ENCODE results near the gene TMEM190.

The TMEM190 gene

DNA sequence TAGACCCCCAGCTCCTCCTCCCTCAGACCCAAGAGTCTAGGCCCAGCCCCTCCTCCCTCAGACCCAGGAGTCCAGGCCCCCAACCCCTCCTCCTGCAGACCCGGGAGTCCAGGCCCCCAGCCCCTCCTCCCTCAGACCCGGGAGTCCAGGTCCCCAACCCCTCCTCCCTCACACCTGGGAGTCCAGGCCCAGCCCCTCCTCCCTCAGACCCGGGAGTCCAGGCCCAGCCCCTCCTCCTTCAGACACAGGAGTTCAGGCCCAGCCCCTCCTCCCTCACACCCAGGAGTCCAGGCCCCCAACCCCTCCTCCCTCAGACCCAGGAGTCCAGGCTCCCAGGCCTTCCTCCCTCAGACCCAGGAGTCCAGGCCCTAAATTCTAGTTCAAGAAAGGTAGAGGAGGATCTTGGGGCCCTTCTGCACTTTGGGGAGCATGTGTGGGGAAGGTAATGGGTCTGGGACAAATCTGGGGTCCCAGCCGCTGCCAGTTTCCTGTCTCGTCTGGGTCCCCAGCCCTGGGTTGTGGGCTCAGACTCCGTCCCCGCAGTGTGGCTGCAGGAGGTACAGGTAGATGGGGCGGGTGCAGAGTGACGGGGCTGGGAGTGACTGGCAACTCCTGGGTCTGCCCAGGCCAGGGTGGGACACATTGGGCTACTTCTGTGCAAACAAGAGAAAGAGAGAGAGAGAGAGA is 3.2 kb upstream of the TMEM190 start:
- Histone ChIP-seq H3K27ac (ENCODE audit: low read length) (no peak overlapping the region), H3K9me3 (ENCODE audit: control insufficient read depth in 2 of 2, low read length in 2 of 2) (no peaks in the 10 kb centered on the region), H3K4me1 (ENCODE audit: control insufficient read depth, insufficient read depth, low read length) (peaks cover 8% of the 10 kb centered on the region), H3K27me3 (ENCODE audit: control insufficient read depth in 1 of 2, insufficient read depth in 2 of 2, low read length in 2 of 2) (peaks cover 49 to 71% of the 10 kb centered on the region in 2 donors), H3K36me3 (ENCODE audit: control insufficient read depth in 2 of 2, insufficient read depth in 2 of 2, low read length in 2 of 2) (no peaks in the 10 kb centered on the region), H3K9ac (ENCODE audit: low read length in 2 of 2) (no peak overlapping the region), H3K4me3 (ENCODE audit: low read length in 2 of 2) (no peak overlapping the region)

DNA sequence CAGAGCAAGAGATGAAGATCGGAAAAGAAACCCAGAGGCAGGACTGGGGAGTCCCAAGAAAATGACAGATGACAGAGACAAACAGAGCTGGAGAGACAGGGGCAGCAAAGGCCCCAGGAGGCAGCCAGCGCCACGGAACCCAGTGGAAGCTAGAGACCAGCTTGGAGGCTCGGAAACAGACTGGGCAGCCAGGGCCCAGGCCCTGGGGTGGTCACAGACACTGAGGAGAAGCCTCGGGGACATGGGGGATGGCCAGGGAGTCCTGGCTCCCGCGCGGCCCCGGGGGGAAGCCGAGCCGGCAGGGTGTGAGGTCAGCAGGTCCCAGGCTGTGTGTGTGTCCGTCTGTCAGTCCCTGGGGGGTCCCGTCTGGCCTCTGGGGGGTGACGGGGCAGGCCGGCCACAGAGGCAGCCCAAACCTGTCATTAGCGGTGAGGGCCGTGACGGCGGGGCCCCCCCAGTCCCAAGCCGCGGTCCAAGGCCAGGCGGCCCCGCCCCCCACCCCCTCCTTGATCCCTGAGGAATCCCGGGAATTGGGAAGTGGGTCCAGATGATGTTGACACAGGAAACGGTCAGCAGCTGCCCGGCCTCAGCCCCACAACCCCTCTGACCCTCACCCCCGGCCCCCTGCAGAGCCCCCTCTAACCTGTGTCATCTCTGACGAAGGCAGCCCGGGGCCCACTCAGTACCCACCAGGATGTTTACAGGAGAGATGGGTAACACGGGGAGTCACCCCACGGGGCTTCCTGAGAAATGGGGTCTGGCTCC is 2.5 kb upstream of the TMEM190 start:
- Histone ChIP-seq H3K9ac (ENCODE audit: low read length in 2 of 2) (no peak overlapping the region), H3K4me1 (ENCODE audit: control insufficient read depth, insufficient read depth, low read length) (peaks cover 5% of the 10 kb centered on the region), H3K27ac (ENCODE audit: low read length) (no peak overlapping the region), H3K9me3 (ENCODE audit: control insufficient read depth in 2 of 2, low read length in 2 of 2) (no peaks in the 10 kb centered on the region), H3K4me3 (ENCODE audit: low read length in 2 of 2) (no peak overlapping the region), H3K27me3 (ENCODE audit: control insufficient read depth in 1 of 2, insufficient read depth in 2 of 2, low read length in 2 of 2) (peaks cover 43 to 64% of the 10 kb centered on the region in 2 donors), H3K36me3 (ENCODE audit: control insufficient read depth in 2 of 2, insufficient read depth in 2 of 2, low read length in 2 of 2) (no peaks in the 10 kb centered on the region)

DNA sequence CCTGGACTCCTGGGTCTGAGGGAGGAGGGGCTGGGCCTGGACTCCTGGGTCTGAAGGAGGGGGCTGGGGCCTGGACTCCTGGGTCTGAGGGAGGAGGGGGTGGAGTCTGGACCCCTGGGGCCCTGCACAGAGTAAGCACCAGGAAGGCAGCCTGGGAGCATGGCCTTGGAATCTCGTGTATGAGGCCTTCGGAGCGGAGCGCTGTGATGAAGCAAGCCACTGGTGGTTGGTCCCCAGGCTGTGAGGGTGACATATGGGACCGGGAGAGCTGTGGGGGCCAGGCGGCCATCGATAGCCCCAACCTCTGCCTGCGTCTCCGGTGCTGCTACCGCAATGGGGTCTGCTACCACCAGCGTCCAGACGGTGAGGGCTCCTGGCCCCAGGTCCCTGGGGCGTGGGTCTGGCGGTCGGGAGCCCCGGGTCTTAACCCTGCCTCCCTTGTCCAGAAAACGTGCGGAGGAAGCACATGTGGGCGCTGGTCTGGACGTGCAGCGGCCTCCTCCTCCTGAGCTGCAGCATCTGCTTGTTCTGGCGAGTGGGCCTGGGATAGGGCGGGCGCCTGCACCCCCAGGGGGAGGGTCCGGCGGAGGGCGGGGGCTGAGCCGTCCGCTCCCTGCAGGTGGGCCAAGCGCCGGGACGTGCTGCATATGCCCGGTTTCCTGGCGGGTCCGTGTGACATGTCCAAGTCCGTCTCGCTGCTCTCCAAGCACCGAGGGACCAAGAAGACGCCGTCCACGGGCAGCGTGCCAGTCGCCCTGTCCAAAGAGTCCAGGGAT is 918 bp downstream of the TMEM190 start:
- Histone ChIP-seq H3K36me3 (ENCODE audit: control insufficient read depth in 2 of 2, insufficient read depth in 2 of 2, low read length in 2 of 2) (no peaks in the 10 kb centered on the region), H3K4me3 (ENCODE audit: low read length in 2 of 2) (no peak overlapping the region), H3K9me3 (ENCODE audit: control insufficient read depth in 2 of 2, low read length in 2 of 2) (no peaks in the 10 kb centered on the region), H3K27me3 (ENCODE audit: control insufficient read depth in 1 of 2, insufficient read depth in 2 of 2, low read length in 2 of 2) (peaks cover 23 to 40% of the 10 kb centered on the region in 2 donors), H3K9ac (ENCODE audit: low read length in 2 of 2) (no peak overlapping the region), H3K4me1 (ENCODE audit: control insufficient read depth, insufficient read depth, low read length) (no peaks in the 10 kb centered on the region), H3K27ac (ENCODE audit: low read length) (no peak overlapping the region)

DNA sequence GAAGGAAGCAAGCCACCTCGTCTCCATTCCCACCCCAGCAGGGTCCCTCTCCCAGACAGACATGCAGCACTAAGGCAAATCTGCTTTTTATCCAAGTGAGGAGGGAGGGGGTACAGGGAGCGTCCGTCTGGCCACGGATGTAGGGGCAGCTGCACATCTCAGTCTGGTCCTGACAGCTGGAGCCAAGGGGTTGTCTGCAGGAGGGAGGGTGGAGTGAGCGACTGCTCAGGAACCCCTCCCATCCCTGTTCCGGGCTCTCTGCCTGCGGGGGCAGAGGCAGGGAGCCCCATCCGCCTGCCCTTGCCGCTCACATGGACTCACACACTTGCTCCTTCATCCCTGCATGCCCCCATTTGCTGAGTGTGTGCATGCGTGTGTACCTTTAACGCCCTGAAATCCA is 2.5 kb downstream of the TMEM190 start:
- Histone ChIP-seq H3K9ac (ENCODE audit: low read length in 2 of 2) (no peak overlapping the region), H3K27ac (ENCODE audit: low read length) (no peak overlapping the region), H3K4me1 (ENCODE audit: control insufficient read depth, insufficient read depth, low read length) (peaks cover 13% of the 10 kb centered on the region), H3K9me3 (ENCODE audit: control insufficient read depth in 2 of 2, low read length in 2 of 2) (no peaks in the 10 kb centered on the region), H3K4me3 (ENCODE audit: low read length in 2 of 2) (no peak overlapping the region), H3K27me3 (ENCODE audit: control insufficient read depth in 1 of 2, insufficient read depth in 2 of 2, low read length in 2 of 2) (peaks cover 17 to 29% of the 10 kb centered on the region in 2 donors), H3K36me3 (ENCODE audit: control insufficient read depth in 2 of 2, insufficient read depth in 2 of 2, low read length in 2 of 2) (no peaks in the 10 kb centered on the region)

DNA sequence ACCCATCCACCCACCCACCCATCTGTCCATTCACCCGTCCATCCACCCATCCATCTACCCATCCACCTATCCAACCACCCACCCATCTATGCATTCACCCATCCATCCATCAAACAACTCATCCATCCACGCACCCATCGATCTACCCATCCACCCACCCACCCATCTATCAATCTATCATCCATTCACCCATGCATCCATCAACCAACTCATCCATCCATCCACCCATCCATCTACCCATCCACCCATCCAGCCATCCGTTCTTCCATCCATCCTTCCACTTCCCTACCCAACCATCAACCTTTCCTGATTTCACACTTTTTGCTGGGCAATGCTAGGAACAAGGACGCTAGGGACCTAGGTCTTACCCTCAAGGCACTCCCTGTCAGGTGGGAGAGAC is 5.4 kb downstream of the TMEM190 start:
- Histone ChIP-seq H3K36me3 (ENCODE audit: control insufficient read depth in 2 of 2, insufficient read depth in 2 of 2, low read length in 2 of 2) (peaks cover 0 to 2% of the 10 kb centered on the region in 2 donors), H3K4me1 (ENCODE audit: control insufficient read depth, insufficient read depth, low read length) (peaks cover 32% of the 10 kb centered on the region), H3K27me3 (ENCODE audit: control insufficient read depth in 1 of 2, insufficient read depth in 2 of 2, low read length in 2 of 2) (peaks cover 4 to 5% of the 10 kb centered on the region in 2 donors), H3K9me3 (ENCODE audit: control insufficient read depth in 2 of 2, low read length in 2 of 2) (no peaks in the 10 kb centered on the region), H3K4me3 (ENCODE audit: low read length in 2 of 2) (no peak overlapping the region), H3K9ac (ENCODE audit: low read length in 2 of 2) (no peak overlapping the region), H3K27ac (ENCODE audit: low read length) (no peak overlapping the region)

DNA sequence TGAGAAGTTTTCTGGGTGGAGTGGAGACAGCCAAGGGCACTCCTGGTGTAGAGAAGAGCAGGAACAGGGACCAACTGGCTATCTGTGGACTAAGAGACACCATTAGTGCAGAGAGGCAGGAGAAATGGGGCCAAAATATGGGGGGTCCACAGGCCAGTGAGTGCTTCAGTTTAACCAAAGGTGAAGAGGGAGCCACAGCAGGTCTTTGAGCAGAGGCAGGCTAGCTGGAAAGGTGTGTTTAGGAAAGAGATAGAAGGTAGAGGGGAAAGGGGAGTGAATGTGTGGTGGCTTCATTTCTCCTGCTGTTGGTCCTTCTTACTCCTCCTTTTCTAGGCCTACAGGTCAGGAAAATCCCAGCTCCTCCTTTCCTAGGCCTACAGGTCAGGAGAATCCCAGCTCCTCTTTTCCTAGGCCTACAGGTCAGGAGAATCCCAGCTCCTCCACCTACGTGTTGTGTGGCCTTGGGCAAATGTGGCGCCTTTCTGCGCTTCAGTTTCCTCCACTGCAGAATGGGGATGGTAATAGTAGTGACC is 6.0 kb downstream of the TMEM190 start:
- peaks cover under 1 to 4% of the 10 kb centered on the region in 2 donors for H3K27me3 ChIP-seq (ENCODE audit: control insufficient read depth in 1 of 2, insufficient read depth in 2 of 2, low read length in 2 of 2)
- no peak overlapping the region for H3K27ac ChIP-seq (ENCODE audit: low read length)
- H3K36me3 ChIP-seq (ENCODE audit: control insufficient read depth in 2 of 2, insufficient read depth in 2 of 2, low read length in 2 of 2), result peaks cover 4 to 7% of the 10 kb centered on the region in 2 donors
- no peak overlapping the region for H3K9ac ChIP-seq (ENCODE audit: low read length in 2 of 2)
- H3K4me3 ChIP-seq (ENCODE audit: low read length in 2 of 2), result no peak overlapping the region
- H3K4me1 ChIP-seq (ENCODE audit: control insufficient read depth, insufficient read depth, low read length), result peaks cover 38% of the 10 kb centered on the region
- no peaks in the 10 kb centered on the region for H3K9me3 ChIP-seq (ENCODE audit: control insufficient read depth in 2 of 2, low read length in 2 of 2)

DNA sequence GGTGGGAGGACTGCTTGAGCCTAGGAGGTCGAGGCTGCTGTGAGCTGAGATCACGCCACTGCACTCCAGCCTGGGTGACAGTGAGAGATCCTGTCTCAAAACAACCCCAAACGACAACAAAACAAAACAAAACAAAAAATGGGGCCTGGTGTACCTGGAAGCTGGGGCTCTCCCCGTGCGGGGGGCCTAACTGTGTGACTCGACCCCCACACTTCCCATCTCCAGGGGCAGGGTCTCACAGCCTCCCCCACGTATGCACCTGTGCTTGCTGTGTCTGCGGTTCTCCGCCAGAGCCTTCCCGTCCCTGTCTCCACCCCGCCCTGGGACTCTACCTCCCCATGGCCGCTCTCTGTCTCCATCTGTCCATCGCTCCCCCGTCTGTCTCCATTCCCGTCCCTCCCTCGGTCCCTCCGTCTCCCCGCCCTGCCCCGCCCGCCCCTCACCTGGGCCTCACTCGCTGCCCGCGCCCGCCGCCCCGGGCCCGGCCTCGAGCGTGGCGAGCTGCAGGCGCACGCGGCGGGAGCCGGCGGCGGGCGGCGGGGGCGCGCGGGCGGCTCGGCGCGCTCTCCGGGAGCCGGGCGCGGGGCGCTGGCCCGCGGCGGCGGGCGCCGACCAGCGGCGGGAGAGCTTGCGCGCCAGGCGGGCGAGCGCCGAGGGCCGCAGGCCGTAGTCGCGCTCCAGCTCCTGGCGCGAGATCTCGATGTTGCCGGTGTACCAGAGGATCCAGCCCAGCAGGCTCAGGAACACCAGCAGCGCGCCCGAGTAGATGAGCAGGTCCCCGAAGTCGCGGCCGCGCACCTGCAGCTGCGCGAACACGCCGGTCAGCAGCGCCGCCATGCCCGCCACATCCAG is 6.9 kb downstream of the TMEM190 start:
- Histone ChIP-seq H3K4me3 (ENCODE audit: low read length in 2 of 2) (peak overlapping the region in 1 of 2 donors; percentile 99), H3K4me1 (ENCODE audit: control insufficient read depth, insufficient read depth, low read length) (peaks cover 47% of the 10 kb centered on the region), H3K36me3 (ENCODE audit: control insufficient read depth in 2 of 2, insufficient read depth in 2 of 2, low read length in 2 of 2) (peaks cover 12 to 16% of the 10 kb centered on the region in 2 donors), H3K9me3 (ENCODE audit: control insufficient read depth in 2 of 2, low read length in 2 of 2) (no peaks in the 10 kb centered on the region), H3K27me3 (ENCODE audit: control insufficient read depth in 1 of 2, insufficient read depth in 2 of 2, low read length in 2 of 2) (no peaks in the 10 kb centered on the region), H3K9ac (ENCODE audit: low read length in 2 of 2) (peak overlapping the region; percentile 68 to 73), H3K27ac (ENCODE audit: low read length) (peak overlapping the region; percentile 46)

DNA sequence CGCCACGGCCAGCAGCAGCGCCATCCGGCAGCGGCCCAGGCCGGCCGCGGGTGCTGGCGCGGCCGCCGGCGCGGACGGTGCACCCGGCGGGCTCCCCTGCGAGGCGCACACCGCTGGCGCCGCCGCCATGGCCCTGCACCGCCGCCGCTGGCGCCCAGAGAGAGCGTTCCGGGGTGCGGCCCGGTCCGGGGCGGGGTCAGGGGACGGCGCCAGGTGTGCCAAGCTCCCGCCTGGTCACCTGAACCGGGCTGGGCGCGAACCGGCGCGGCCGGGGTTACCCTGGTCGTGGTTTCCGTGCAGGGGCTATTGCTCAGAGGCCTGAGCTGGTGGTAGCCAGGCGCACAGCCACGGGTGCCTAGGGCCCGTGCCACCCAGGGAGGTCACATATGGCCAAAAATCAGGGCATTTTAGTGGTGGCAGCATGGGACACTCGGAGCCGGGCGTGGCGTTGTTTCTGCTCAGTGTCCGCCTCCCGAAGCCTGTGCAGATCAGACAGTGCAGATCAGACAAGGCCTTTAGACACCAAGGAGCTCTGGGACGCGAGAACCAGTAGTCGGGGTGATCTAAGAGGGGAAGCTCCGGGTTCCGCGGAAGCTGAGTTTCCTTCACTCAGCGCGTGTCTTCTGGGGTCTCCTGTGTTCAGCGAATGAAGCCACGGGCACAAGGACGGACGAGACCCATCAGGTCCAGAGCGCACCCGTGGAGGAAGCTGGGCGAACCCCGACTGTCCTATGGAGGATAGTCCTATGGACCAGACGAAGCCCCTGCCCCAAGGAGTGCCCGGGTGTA is 7.7 kb downstream of the TMEM190 start, which contains the start of gene TMEM238:
Gene TMEM238, minus strand, starts transcription at position 162 of the 789 bp plus-strand sequence. Its CDS starts 33 bp downstream, at position 129.
- no peaks in the 10 kb centered on the region for H3K27me3 ChIP-seq (ENCODE audit: control insufficient read depth in 1 of 2, insufficient read depth in 2 of 2, low read length in 2 of 2)
- peak within 1 kb of the TSS; percentile 94 for H3K27ac ChIP-seq (ENCODE audit: low read length)
- peaks cover 53% of the 10 kb centered on the region for H3K4me1 ChIP-seq (ENCODE audit: control insufficient read depth, insufficient read depth, low read length)
- H3K9ac ChIP-seq (ENCODE audit: low read length in 2 of 2), result peak within 1 kb of the TSS; percentile 94 to 98
- H3K36me3 ChIP-seq (ENCODE audit: control insufficient read depth in 2 of 2, insufficient read depth in 2 of 2, low read length in 2 of 2), result peaks cover 16 to 21% of the 10 kb centered on the region in 2 donors
- H3K9me3 ChIP-seq (ENCODE audit: control insufficient read depth in 2 of 2, low read length in 2 of 2), result no peaks in the 10 kb centered on the region
- peak within 1 kb of the TSS; percentile 81 to 99 for H3K4me3 ChIP-seq (ENCODE audit: low read length in 2 of 2)

DNA sequence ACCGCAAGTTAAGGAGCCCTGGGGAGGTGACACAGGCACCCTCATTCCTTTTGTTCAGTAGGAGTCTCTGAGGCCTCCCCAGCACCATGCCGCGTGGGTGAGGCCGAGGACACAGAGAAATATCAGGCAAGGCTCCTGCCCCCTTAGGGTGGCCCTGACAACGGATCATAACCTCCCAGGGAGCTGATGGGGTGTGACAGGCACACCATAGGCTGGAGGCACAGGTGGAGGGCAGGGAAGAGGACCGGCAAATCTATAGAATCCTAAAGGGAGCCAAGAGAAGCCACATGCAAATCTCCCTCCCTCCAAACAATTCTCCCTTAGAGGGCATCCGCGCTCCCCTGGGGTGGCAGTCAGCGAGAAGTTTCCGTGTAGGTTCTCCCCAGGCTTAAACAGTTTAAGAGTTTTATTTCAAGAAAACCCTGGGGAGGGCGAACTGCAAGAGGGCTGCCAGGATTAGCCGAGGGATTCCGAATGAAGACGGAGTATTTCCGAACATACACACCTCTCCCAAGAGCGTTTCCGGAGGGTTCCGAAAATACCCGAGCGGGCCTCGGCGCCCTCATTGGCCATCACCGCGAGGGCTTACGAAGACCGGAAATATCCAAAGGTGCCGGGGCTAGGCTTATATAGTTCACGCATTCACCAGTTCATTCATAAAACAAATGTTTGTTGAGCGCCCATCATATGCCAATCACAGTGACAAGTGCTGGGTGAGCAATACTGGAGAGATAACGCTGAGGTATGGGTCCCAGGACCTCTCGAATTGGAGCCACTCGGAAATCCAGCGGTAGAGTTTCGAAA is 8.5 kb downstream of the TMEM190 start:
- Histone ChIP-seq H3K4me3 (ENCODE audit: low read length in 2 of 2) (peak overlapping the region; percentile 81 to 99), H3K4me1 (ENCODE audit: control insufficient read depth, insufficient read depth, low read length) (peaks cover 55% of the 10 kb centered on the region)

More for the DNA sequence above, 8.5 kb downstream of the TMEM190 start:
- H3K36me3 ChIP-seq (ENCODE audit: control insufficient read depth in 2 of 2, insufficient read depth in 2 of 2, low read length in 2 of 2), result peaks cover 16 to 27% of the 10 kb centered on the region in 2 donors
- peak overlapping the region; percentile 94 for H3K27ac ChIP-seq (ENCODE audit: low read length)
- H3K27me3 ChIP-seq (ENCODE audit: control insufficient read depth in 1 of 2, insufficient read depth in 2 of 2, low read length in 2 of 2), result no peaks in the 10 kb centered on the region
- no peaks in the 10 kb centered on the region for H3K9me3 ChIP-seq (ENCODE audit: control insufficient read depth in 2 of 2, low read length in 2 of 2)
- peak overlapping the region; percentile 94 to 98 for H3K9ac ChIP-seq (ENCODE audit: low read length in 2 of 2)

Data from stomach smooth muscle (tissue), 2 donors.